B cell (primary cell): ENCODE results near the gene SMIM12. TPM values are rescaled to one million over a fixed set of nuclear protein-coding genes. Genes with fewer than 3 reads are reported as not detected.

Source experiments
- ATAC-seq: fragments of 200-7000 bp; cut with Tn5 transposase; one replicate; pipeline ENCODE4 v1.10.0; 2021; ENCODE audit warnings: low read depth, mild to moderate bottlenecking, moderate number of reproducible peaks, moderate library complexity
- CTCF ChIA-PET: fragments of 350-600 bp; sonication (Branson Sonifier 250); formaldehyde crosslinking; loops from one replicate; lab custom pipeline; 2021; ENCODE audit warnings: antibody characterized with exemption, inconsistent platforms; lab: Charles Lee
- POLR2A ChIA-PET: fragments of 350-600 bp; sonication (Branson Sonifier 250); formaldehyde crosslinking; loops from one replicate; lab custom pipeline; 2021; ENCODE audit warnings: antibody characterized with exemption; lab: Charles Lee
- DNase-seq: peaks from one replicate; pipeline ENCODE4 v3.0.0; 2013
- H2AFZ ChIP-seq: 2 replicates; pipeline ENCODE4 v1.6.1; 2012; ENCODE audit warnings: mild to moderate bottlenecking, low read depth, low read length; ENCODE audit not compliant: insufficient read depth, poor library complexity, severe bottlenecking
- H3K27ac ChIP-seq, 2 donors: 1 replicate in 1 of 2; 2 replicates in 1 of 2; pipeline ENCODE4 v1.5.1; 2012 to 2013; ENCODE audit warnings: low read length in 2 of 2, mild to moderate bottlenecking in 2 of 2, moderate library complexity in 1 of 2
- H3K27me3 ChIP-seq, 4 experiments: fragments of 200-600 bp in 1 of 4; sonication (generic) in 1 of 4; replicated peaks in 1 of 4; 1 replicate in 2 of 4; 2 replicates in 2 of 4; pipeline versions ENCODE4 v1.6.1 to v1.7.0; 2013 to 2016; ENCODE audit warnings: low read length in 3 of 4, mild to moderate bottlenecking in 2 of 4, mixed read lengths in 1 of 4, moderate library complexity in 1 of 4; ENCODE audit not compliant: insufficient read depth in 4 of 4, control insufficient read depth in 3 of 4; ENCODE audit errors: control extremely low read depth in 1 of 4
- H3K36me3 ChIP-seq, 2 experiments: replicated peaks in 1 of 2; 1 replicate in 1 of 2; 2 replicates in 1 of 2; pipeline versions ENCODE4 v1.6.1 to v1.7.1; 2013; ENCODE audit warnings: low read length in 1 of 2; ENCODE audit not compliant: insufficient read depth in 2 of 2, control insufficient read depth in 1 of 2; ENCODE audit errors: control extremely low read depth in 1 of 2, extremely low read depth in 1 of 2
- H3K4me1 ChIP-seq, 2 donors: fragments of 200-600 bp in 1 of 2; sonication (generic) in 1 of 2; 1 replicate in 1 of 2; 2 replicates in 1 of 2; pipeline versions ENCODE4 v1.5.1 to v1.6.1; 2013 to 2017; ENCODE audit warnings: low read length in 2 of 2; ENCODE audit not compliant: control insufficient read depth in 2 of 2, insufficient read depth in 2 of 2
- H3K4me2 ChIP-seq: replicated peaks from 2 replicates; pipeline ENCODE3; 2012; ENCODE audit warnings: mild to moderate bottlenecking, low read depth, low read length; ENCODE audit not compliant: poor library complexity, severe bottlenecking
- H3K4me3 ChIP-seq, 5 experiments: fragments of 200-600 bp in 1 of 5; sonication (generic) in 1 of 5; 1 replicate in 3 of 5; 2 replicates in 2 of 5; pipeline versions ENCODE4 v1.5.1 to v1.7.0; 2011 to 2016; ENCODE audit warnings: low read length in 4 of 5, mild to moderate bottlenecking in 4 of 5, low read depth in 2 of 5, control low read depth in 1 of 5, moderate library complexity in 1 of 5; ENCODE audit not compliant: insufficient read depth in 1 of 5; ENCODE audit errors: control extremely low read depth in 1 of 5, extremely low read depth in 1 of 5
- H3K79me2 ChIP-seq: fragments of 200-600 bp; sonication (generic); one replicate; pipeline ENCODE4 v1.6.0; 2016; ENCODE audit warnings: low read length; ENCODE audit not compliant: control insufficient read depth, insufficient read depth
- H3K9ac ChIP-seq: fragments of 200-600 bp; sonication (generic); 2 replicates; pipeline ENCODE4 v1.6.1; 2017; ENCODE audit warnings: mild to moderate bottlenecking, low read length, moderate library complexity
- H3K9me3 ChIP-seq, 3 donors: one replicate each; pipeline versions ENCODE4 v1.6.1 to v1.7.1; 2013; ENCODE audit warnings: low read length in 2 of 3; ENCODE audit not compliant: control insufficient read depth in 2 of 3, insufficient read depth in 1 of 3; ENCODE audit errors: control extremely low read depth in 1 of 3
- H4K20me1 ChIP-seq: 2 replicates; pipeline ENCODE4 v1.6.0; 2012; ENCODE audit warnings: mild to moderate bottlenecking, low read length; ENCODE audit not compliant: insufficient read depth, control insufficient read depth, poor library complexity, severe bottlenecking
- H3K27ac Mint-ChIP-seq: one replicate; pipeline ENCODE4 v1.8.0; 2021; ENCODE audit warnings: mixed read lengths
- H3K27me3 Mint-ChIP-seq: one replicate; pipeline ENCODE4 v1.8.0; 2021; ENCODE audit warnings: mixed read lengths
- H3K4me1 Mint-ChIP-seq: one replicate; pipeline ENCODE4 v1.8.0; 2021; ENCODE audit warnings: mixed read lengths
- H3K4me3 Mint-ChIP-seq: one replicate; pipeline ENCODE4 v1.8.0; 2021; ENCODE audit warnings: mixed read lengths
- H3K9me3 Mint-ChIP-seq: one replicate; pipeline ENCODE4 v1.8.0; 2022; ENCODE audit warnings: mixed read lengths; ENCODE audit not compliant: insufficient read depth
- CTCF ChIP-seq: fragments of 200-600 bp; IDR thresholded peaks from one replicate; pipeline ENCODE4 v1.8.0; 2022; ENCODE audit warnings: antibody characterized with exemption, mild to moderate bottlenecking
- EZH2 ChIP-seq: IDR thresholded peaks from 2 replicates; pipeline ENCODE4 v1.6.1; 2012; ENCODE audit warnings: borderline replicate concordance, low read depth, mild to moderate bottlenecking, moderate library complexity, low read length; ENCODE audit not compliant: insufficient read depth, poor library complexity, severe bottlenecking
- WGBS: methylation state at CpG from one replicate; pipeline ENCODE4 v1.1.5; 2013; ENCODE audit warnings: missing lambda C conversion rate; ENCODE audit not compliant: insufficient coverage; 5-methylcytosine and 5-hydroxymethylcytosine counted together
- intact Hi-C: fragments of 100-400 bp; cut with micrococcal nuclease; formaldehyde crosslinking; loops from one replicate; pipeline ENCODE4 v1.10.0; 2022
- polyA plus RNA-seq: library from polyadenylated mRNA; depleted of rRNA; stranded (reverse); fragments of >200 nt; gene quantifications from 2 replicates; pipeline ENCODE4 v1.2.3, GENCODE V29; 2012
- total RNA-seq, 2 donors: library from RNA; stranded (reverse); fragments of 120-200 nt in 1 of 2; gene quantifications; 1 replicate in 1 of 2; 2 replicates in 1 of 2; pipeline versions ENCODE4 v1.2.3 to v1.2.4, GENCODE V29; 2013 to 2022

The SMIM12 gene
- total and polyA plus RNA-seq, 2 donors (not counting 1 experiment from before 2014, with no cell fraction given), result 26.2 to 33.1 TPM

GRCh38 chr1:34808051-34808810 is 51.3 kb downstream of the SMIM12 start:
- Histone ChIP-seq H3K4me2 (no peak overlapping the region), H4K20me1 (no peaks in the 10 kb centered on the region), H3K36me3 (no peaks in the 10 kb centered on the region), H3K4me1 (no peaks in the 10 kb centered on the region), H3K9me3 (peaks cover 0 to 8% (median 3%) of the 10 kb centered on the region in 3 donors), H3K27ac (no peak overlapping the region), H3K4me3 (no peak overlapping the region), H3K79me2 (no peaks in the 10 kb centered on the region), H3K9ac (no peak overlapping the region), H2AFZ (no peak overlapping the region), H3K27me3 (peaks cover 0 to 6% (median 0%) of the 10 kb centered on the region in 4 experiments)
- ATAC-seq (no peak), DNase-seq (no peak)
- CTCF ChIA-PET, result no interaction called here
- POLR2A ChIA-PET, result no interaction called here
- WGBS, result 87% methylated on average over 9 of the region's 9 CpGs
- H3K27ac Mint-ChIP-seq, result no peak overlapping the region
- H3K9me3 Mint-ChIP-seq, result peaks cover 5% of the 10 kb centered on the region
- H3K4me1 Mint-ChIP-seq, result no peaks in the 10 kb centered on the region
- H3K27me3 Mint-ChIP-seq, result no peaks in the 10 kb centered on the region
- intact Hi-C loops, result no loop called here
- no peak overlapping the region for H3K4me3 Mint-ChIP-seq
- TF ChIP-seq CTCF (no peak), EZH2 (no peak)

- H2AFZ ChIP-seq, result no peak overlapping the region
- H3K9ac ChIP-seq, result no peak overlapping the region
- H4K20me1 ChIP-seq, result no peaks in the 10 kb centered on the region
- no peak overlapping the region for H3K4me2 ChIP-seq
- Mint-ChIP-seq H3K4me3 (no peak overlapping the region), H3K27me3 (no peaks in the 10 kb centered on the region), H3K9me3 (peaks cover 5% of the 10 kb centered on the region), H3K4me1 (no peaks in the 10 kb centered on the region), H3K27ac (no peak overlapping the region)
- TF ChIP-seq EZH2 (no peak), CTCF (no peak)
- H3K9me3 ChIP-seq, result peaks cover 0 to 5% (median 3%) of the 10 kb centered on the region in 3 donors
- H3K4me3 ChIP-seq, result no peak overlapping the region
- ATAC-seq, result no peak
- no peak overlapping the region for H3K27ac ChIP-seq
- H3K4me1 ChIP-seq, result no peaks in the 10 kb centered on the region
- intact Hi-C loops, result no loop called here
- no peaks in the 10 kb centered on the region for H3K36me3 ChIP-seq
- no peaks in the 10 kb centered on the region for H3K79me2 ChIP-seq
- ChIA-PET CTCF (no interaction called here), POLR2A (no interaction called here)
- no peak for DNase-seq
- WGBS, result 100% methylated on average over 2 of the region's 3 CpGs
- peaks cover 0 to 6% (median 0%) of the 10 kb centered on the region in 4 experiments for H3K27me3 ChIP-seq
Measured at GRCh38 chr1:34806396-34806795, 53.2 kb downstream of the SMIM12 start.
